Osteoblast (primary cell): ENCODE results near the gene ADRA2A. TPM values are rescaled to one million over a fixed set of nuclear protein-coding genes. Genes with fewer than 3 reads are reported as not detected.

Source experiments
- DNase-seq: peaks from one replicate; pipeline ENCODE4 v3.0.0; 2011; ENCODE audit warnings: low spot score, mixed read lengths; ENCODE audit not compliant: insufficient read length; ENCODE audit errors: missing footprints
- H2AFZ ChIP-seq: 2 replicates; pipeline ENCODE4 v1.6.0; 2011; ENCODE audit warnings: mild to moderate bottlenecking, low read length
- H3K27ac ChIP-seq: 2 replicates; pipeline ENCODE4 v1.5.1; 2011; ENCODE audit warnings: mild to moderate bottlenecking, low read depth, low read length, moderate library complexity
- H3K27me3 ChIP-seq: 2 replicates; pipeline ENCODE4 v1.6.0; 2012; ENCODE audit warnings: mild to moderate bottlenecking, control low read depth, inconsistent platforms, low read length, moderate library complexity; ENCODE audit not compliant: insufficient read depth
- H3K36me3 ChIP-seq: 2 replicates; pipeline ENCODE4 v1.5.1; 2011; ENCODE audit warnings: mild to moderate bottlenecking, low read length, control low read depth, moderate library complexity; ENCODE audit not compliant: insufficient read depth
- H3K4me1 ChIP-seq: 2 replicates; pipeline ENCODE4 v1.5.1; 2011; ENCODE audit warnings: mild to moderate bottlenecking, low read length, control low read depth, moderate library complexity; ENCODE audit not compliant: insufficient read depth
- H3K4me2 ChIP-seq: 2 replicates; pipeline ENCODE4 v1.6.0; 2011; ENCODE audit warnings: mild to moderate bottlenecking, low read length; ENCODE audit not compliant: insufficient read depth
- H3K4me3 ChIP-seq: fragments of 200-600 bp; sonication (generic); 3 replicates; pipeline ENCODE4 v1.5.1; 2012; ENCODE audit warnings: mild to moderate bottlenecking, low read length, inconsistent platforms; ENCODE audit not compliant: insufficient read depth
- H3K79me2 ChIP-seq: 2 replicates; pipeline ENCODE4 v1.6.0; 2012; ENCODE audit warnings: mild to moderate bottlenecking, low read length, control low read depth, inconsistent platforms; ENCODE audit not compliant: insufficient read depth
- H3K9me3 ChIP-seq: 2 replicates; pipeline ENCODE4 v1.5.1; 2011; ENCODE audit warnings: low read depth, low read length, control low read depth
- H4K20me1 ChIP-seq: 2 replicates; pipeline ENCODE4 v1.6.0; 2012; ENCODE audit warnings: mild to moderate bottlenecking, low read length, control low read depth; ENCODE audit not compliant: insufficient read depth
- total RNA-seq: library from RNA; depleted of rRNA; stranded (reverse); fragments of >200 nt; gene quantifications from 2 replicates; pipeline ENCODE4 v1.2.3, GENCODE V29; 2012
- TF ChIP-seq, protein P1 (sequence below): IDR thresholded peaks from 2 replicates; pipeline ENCODE4 v1.5.1; 2011; ENCODE audit warnings: mild to moderate bottlenecking, low read depth, low read length, moderate library complexity; ENCODE audit errors: extremely low read depth

Gene ADRA2A
- total RNA-seq, 1 donor: 0.72 TPM

DNA sequence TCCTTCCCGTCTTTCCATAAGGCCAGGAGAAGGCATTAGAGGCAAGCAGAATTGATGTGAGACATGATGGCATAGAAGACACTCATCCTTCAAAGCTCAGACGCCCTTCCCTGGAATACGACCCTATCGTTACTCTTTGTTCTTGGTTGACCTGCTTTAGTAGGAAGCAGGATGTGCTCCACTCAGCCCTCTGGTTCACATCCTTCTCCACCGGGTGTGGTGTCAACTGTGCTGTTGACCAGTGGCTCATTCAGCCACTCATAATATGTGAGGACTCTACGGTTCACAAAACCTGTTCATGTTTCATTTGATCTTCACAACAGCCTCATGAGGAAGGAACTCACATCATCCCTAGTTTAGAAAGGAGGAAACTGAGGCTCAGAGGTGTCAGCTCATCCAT, 47.1 kb downstream of the ADRA2A start:
- H3K9me3 ChIP-seq: no peaks in the 10 kb centered on the region
- no peak for DNase-seq

DNA sequence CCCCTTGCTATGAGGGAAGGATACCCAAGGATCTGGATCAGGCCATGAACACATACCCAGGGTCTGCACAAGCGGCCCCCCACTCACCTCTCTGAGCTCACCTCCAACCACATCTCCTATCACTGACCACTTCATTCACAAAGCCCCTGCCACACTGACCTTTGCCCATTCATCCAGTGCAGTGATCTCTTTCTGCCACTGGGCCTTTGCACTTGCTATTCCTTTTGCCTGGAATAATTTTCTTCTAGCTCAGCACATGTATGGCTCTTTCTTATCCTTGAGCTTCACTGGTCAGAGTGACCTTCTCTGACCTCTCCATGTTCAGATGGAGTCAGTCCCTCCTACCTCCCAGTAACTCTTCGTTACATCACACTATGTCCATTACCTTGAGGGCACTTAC, 48.3 kb downstream of the ADRA2A start:
- Histone ChIP-seq H3K4me3 (no peak overlapping the region), H3K4me2 (no peak overlapping the region), H3K4me1 (peaks cover 6% of the 10 kb centered on the region), H3K27me3 (no peaks in the 10 kb centered on the region), H3K79me2 (no peaks in the 10 kb centered on the region), H3K27ac (no peak overlapping the region), H2AFZ (no peak overlapping the region), H3K36me3 (no peaks in the 10 kb centered on the region), H4K20me1 (no peaks in the 10 kb centered on the region), H3K9me3 (no peaks in the 10 kb centered on the region)
- DNase-seq: peak; percentile 61
- TF ChIP-seq, protein P1, sequence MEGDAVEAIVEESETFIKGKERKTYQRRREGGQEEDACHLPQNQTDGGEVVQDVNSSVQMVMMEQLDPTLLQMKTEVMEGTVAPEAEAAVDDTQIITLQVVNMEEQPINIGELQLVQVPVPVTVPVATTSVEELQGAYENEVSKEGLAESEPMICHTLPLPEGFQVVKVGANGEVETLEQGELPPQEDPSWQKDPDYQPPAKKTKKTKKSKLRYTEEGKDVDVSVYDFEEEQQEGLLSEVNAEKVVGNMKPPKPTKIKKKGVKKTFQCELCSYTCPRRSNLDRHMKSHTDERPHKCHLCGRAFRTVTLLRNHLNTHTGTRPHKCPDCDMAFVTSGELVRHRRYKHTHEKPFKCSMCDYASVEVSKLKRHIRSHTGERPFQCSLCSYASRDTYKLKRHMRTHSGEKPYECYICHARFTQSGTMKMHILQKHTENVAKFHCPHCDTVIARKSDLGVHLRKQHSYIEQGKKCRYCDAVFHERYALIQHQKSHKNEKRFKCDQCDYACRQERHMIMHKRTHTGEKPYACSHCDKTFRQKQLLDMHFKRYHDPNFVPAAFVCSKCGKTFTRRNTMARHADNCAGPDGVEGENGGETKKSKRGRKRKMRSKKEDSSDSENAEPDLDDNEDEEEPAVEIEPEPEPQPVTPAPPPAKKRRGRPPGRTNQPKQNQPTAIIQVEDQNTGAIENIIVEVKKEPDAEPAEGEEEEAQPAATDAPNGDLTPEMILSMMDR: no peak

More for the DNA sequence above, 47.1 kb downstream of the ADRA2A start:
- Histone ChIP-seq H3K27me3 (no peaks in the 10 kb centered on the region), H3K27ac (no peak overlapping the region), H3K79me2 (no peaks in the 10 kb centered on the region), H3K4me3 (no peak overlapping the region), H3K4me1 (peaks cover under 1% of the 10 kb centered on the region), H2AFZ (no peak overlapping the region), H3K36me3 (no peaks in the 10 kb centered on the region), H3K4me2 (no peak overlapping the region), H4K20me1 (no peaks in the 10 kb centered on the region)
- TF ChIP-seq, protein P1: no peak

GRCh38 chr10:111126077-111126476, 49.2 kb downstream of the ADRA2A start:
- H3K4me3 ChIP-seq: no peak overlapping the region
- H3K36me3 ChIP-seq: no peaks in the 10 kb centered on the region
- TF ChIP-seq, protein P1: no peak
- peak; percentile 82 for DNase-seq
- no peak overlapping the region for H3K27ac ChIP-seq
- H4K20me1 ChIP-seq: no peaks in the 10 kb centered on the region
- no peak overlapping the region for H3K4me2 ChIP-seq
- no peaks in the 10 kb centered on the region for H3K79me2 ChIP-seq
- H3K4me1 ChIP-seq: peaks cover 6% of the 10 kb centered on the region
- H3K9me3 ChIP-seq: no peaks in the 10 kb centered on the region
- no peak overlapping the region for H2AFZ ChIP-seq
- H3K27me3 ChIP-seq: no peaks in the 10 kb centered on the region

GRCh38 chr10:111127081-111127848, 50.4 kb downstream of the ADRA2A start:
- H3K79me2 ChIP-seq: no peaks in the 10 kb centered on the region
- TF ChIP-seq, protein P1: no peak
- H3K36me3 ChIP-seq: no peaks in the 10 kb centered on the region
- H3K4me2 ChIP-seq: no peak overlapping the region
- no peaks in the 10 kb centered on the region for H3K9me3 ChIP-seq
- peaks cover 6% of the 10 kb centered on the region for H3K4me1 ChIP-seq
- no peaks in the 10 kb centered on the region for H4K20me1 ChIP-seq
- no peak for DNase-seq
- no peaks in the 10 kb centered on the region for H3K27me3 ChIP-seq
- H3K4me3 ChIP-seq: no peak overlapping the region
- H2AFZ ChIP-seq: no peak overlapping the region
- no peak overlapping the region for H3K27ac ChIP-seq
